Neuronal stem cell (in vitro differentiated cells): ENCODE measurements around the gene ATP9B.

Experiments used
- DNase-seq: peaks from one replicate; pipeline ENCODE4 v3.0.0-alpha.2; 2013; ENCODE audit warnings: low spot score
- H2AFZ ChIP-seq: one replicate; pipeline ENCODE4 v1.6.1; 2013; ENCODE audit warnings: mild to moderate bottlenecking, low read length, inconsistent platforms
- H2AK5ac ChIP-seq: 2 replicates; pipeline ENCODE4 v1.6.1; 2013; ENCODE audit warnings: low read depth, mild to moderate bottlenecking, inconsistent platforms, low read length, moderate library complexity, mixed read lengths
- H2BK120ac ChIP-seq: 2 replicates; pipeline ENCODE4 v1.6.1; 2013; ENCODE audit warnings: low read depth, mild to moderate bottlenecking, inconsistent platforms, low read length, moderate library complexity, mixed read lengths
- H2BK12ac ChIP-seq: one replicate; pipeline ENCODE4 v1.6.1; 2013; ENCODE audit warnings: low read length, inconsistent platforms
- H2BK15ac ChIP-seq: 2 replicates; pipeline ENCODE4 v1.6.1; 2013; ENCODE audit warnings: mild to moderate bottlenecking, low read length, inconsistent platforms, mixed read lengths
- H2BK5ac ChIP-seq: one replicate; pipeline ENCODE4 v1.6.1; 2013; ENCODE audit warnings: inconsistent platforms, mild to moderate bottlenecking, low read length, moderate library complexity
- H3K14ac ChIP-seq: one replicate; pipeline ENCODE4 v1.6.1; 2013; ENCODE audit warnings: low read length, inconsistent platforms
- H3K18ac ChIP-seq: 2 replicates; pipeline ENCODE4 v1.6.1; 2013; ENCODE audit warnings: low read length, inconsistent platforms
- H3K23ac ChIP-seq: 2 replicates; pipeline ENCODE4 v1.6.1; 2013; ENCODE audit warnings: low read depth, mild to moderate bottlenecking, mixed read lengths, low read length, inconsistent platforms; ENCODE audit not compliant: poor library complexity
- H3K27ac ChIP-seq: replicated peaks from 3 replicates; pipeline ENCODE4 v1.5.1; 2013; ENCODE audit warnings: low read length, inconsistent platforms
- H3K27me3 ChIP-seq, 3 experiments: 2 replicates each; pipeline ENCODE4 v1.6.1; 2013; ENCODE audit warnings: low read length in 3 of 3, mild to moderate bottlenecking in 2 of 3, inconsistent platforms in 1 of 3, low read depth in 1 of 3, mixed read lengths in 1 of 3, moderate library complexity in 1 of 3; ENCODE audit not compliant: control insufficient read depth in 3 of 3, insufficient read depth in 3 of 3
- H3K36me3 ChIP-seq, 2 donors: replicated peaks in 1 of 2; 2 replicates each; pipeline ENCODE4 v1.6.1; 2013; ENCODE audit warnings: low read length in 2 of 2; ENCODE audit not compliant: control insufficient read depth in 2 of 2, insufficient read depth in 2 of 2
- H3K4ac ChIP-seq: 2 replicates; pipeline ENCODE4 v1.6.1; 2013; ENCODE audit warnings: inconsistent platforms, mild to moderate bottlenecking, low read length, moderate library complexity
- H3K4me1 ChIP-seq, 2 donors: 1 replicate in 1 of 2; 2 replicates in 1 of 2; pipeline ENCODE4 v1.6.1; 2013; ENCODE audit warnings: low read length in 2 of 2, low read depth in 1 of 2; ENCODE audit not compliant: control insufficient read depth in 2 of 2, insufficient read depth in 1 of 2
- H3K4me2 ChIP-seq: one replicate; pipeline ENCODE4 v1.6.1; 2013; ENCODE audit warnings: mild to moderate bottlenecking, low read length, inconsistent platforms; ENCODE audit not compliant: insufficient read depth, poor library complexity, severe bottlenecking
- H3K4me3 ChIP-seq, 2 donors: 2 replicates each; pipeline ENCODE4 v1.5.1; 2013; ENCODE audit warnings: low read length in 2 of 2, mild to moderate bottlenecking in 2 of 2, inconsistent platforms in 1 of 2, moderate library complexity in 1 of 2
- H3K79me1 ChIP-seq: one replicate; pipeline ENCODE4 v1.6.1; 2013; ENCODE audit warnings: low read depth, mild to moderate bottlenecking, inconsistent platforms, low read length, moderate library complexity
- H3K9ac ChIP-seq: one replicate; pipeline ENCODE4 v1.6.1; 2013; ENCODE audit warnings: mild to moderate bottlenecking, low read depth, low read length, inconsistent platforms; ENCODE audit not compliant: poor library complexity
- H3K9me3 ChIP-seq, 2 donors: replicated peaks in 1 of 2; 2 replicates each; pipeline versions ENCODE3 to v1.6.1; 2013; ENCODE audit warnings: low read length in 2 of 2, mild to moderate bottlenecking in 2 of 2, inconsistent platforms in 1 of 2, low read depth in 1 of 2, mixed read lengths in 1 of 2, moderate library complexity in 1 of 2; ENCODE audit not compliant: control insufficient read depth in 2 of 2, insufficient read depth in 1 of 2
- H4K8ac ChIP-seq: one replicate; pipeline ENCODE4 v1.6.1; 2013; ENCODE audit warnings: low read depth, mild to moderate bottlenecking, inconsistent platforms, low read length, moderate library complexity
- H4K91ac ChIP-seq: one replicate; pipeline ENCODE4 v1.6.1; 2013; ENCODE audit warnings: low read length, low read depth, mild to moderate bottlenecking, inconsistent platforms; ENCODE audit not compliant: poor library complexity
- WGBS, 2 donors: extraction: QIAGEN DNeasy Blood & Tissue Kit; methylation state at CpG; one replicate each; pipeline ENCODE4 v1.1.7; 2013; ENCODE audit warnings: missing lambda C conversion rate in 2 of 2, mixed read lengths in 1 of 2; ENCODE audit not compliant: insufficient read length in 2 of 2, insufficient replicate concordance in 1 of 2; ENCODE audit errors: extremely low coverage in 2 of 2; 5-methylcytosine and 5-hydroxymethylcytosine counted together

The ATP9B gene

DNA sequence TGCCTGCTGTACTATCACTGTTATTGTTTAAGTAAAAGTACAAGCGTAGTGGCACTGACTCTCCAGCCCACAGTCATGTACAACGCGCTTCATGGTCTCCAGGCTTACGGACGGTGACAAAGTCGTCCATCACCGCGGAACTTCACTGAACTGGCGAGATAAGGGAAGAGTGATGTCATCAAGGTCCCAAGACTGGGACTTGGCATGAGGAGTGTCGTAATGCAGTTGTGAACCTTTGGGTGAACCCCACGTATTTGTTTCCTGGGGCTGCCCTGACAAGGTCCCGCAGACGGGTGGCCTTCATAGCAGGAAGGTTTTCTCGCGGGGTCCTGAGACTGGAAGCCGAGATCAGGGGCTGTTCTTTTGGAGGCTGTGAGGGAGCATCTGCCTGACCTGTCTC lies 343.8 kb downstream of the ATP9B start:
- no CpG with 5 or more reads among the region's 16 CpGs for WGBS, 2 donors
- H3K4ac ChIP-seq, result no peak overlapping the region
- no peak overlapping the region for H3K23ac ChIP-seq
- no peak overlapping the region for H2AFZ ChIP-seq
- no peak overlapping the region for H3K4me2 ChIP-seq
- H3K27ac ChIP-seq, result no peak overlapping the region
- no peaks in the 10 kb centered on the region for H3K36me3 ChIP-seq
- H2BK12ac ChIP-seq, result no peak overlapping the region
- H3K18ac ChIP-seq, result no peak overlapping the region
- no peak overlapping the region for H2BK120ac ChIP-seq
- DNase-seq, result no peak
- H2AK5ac ChIP-seq, result no peak overlapping the region
- H3K14ac ChIP-seq, result no peak overlapping the region
- no peak overlapping the region for H4K8ac ChIP-seq
- no peak overlapping the region for H2BK5ac ChIP-seq
- peaks cover 2% of the 10 kb centered on the region for H3K79me1 ChIP-seq
- H4K91ac ChIP-seq, result no peak overlapping the region
- H3K9me3 ChIP-seq, result peaks cover 0 to 3% of the 10 kb centered on the region in 2 donors
- H2BK15ac ChIP-seq, result no peak overlapping the region
- H3K4me1 ChIP-seq, result peaks cover 2 to 4% of the 10 kb centered on the region in 2 donors
- H3K27me3 ChIP-seq, result no peaks in the 10 kb centered on the region
- H3K4me3 ChIP-seq, result no peak overlapping the region
- no peak overlapping the region for H3K9ac ChIP-seq

DNA sequence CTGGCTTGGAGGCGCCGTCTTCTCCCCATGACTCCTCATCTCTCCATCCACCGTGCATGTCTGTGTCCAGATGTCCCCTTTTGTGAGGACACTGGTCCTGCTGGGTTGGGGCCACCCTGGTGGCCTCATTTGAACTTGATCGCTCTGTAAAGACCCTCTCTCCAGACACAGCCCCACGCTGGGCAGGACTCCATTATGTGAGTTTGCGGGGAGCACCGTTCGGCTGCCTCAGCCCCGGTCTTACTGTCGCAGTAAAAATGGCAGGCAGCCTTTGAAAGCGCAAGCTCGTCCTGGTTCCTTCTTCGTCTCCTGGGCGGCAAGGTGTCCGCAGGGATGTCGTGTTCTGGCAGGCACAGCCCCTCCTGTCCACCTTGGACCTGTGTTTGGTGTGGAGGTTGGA lies 344.2 kb downstream of the ATP9B start:
- Histone ChIP-seq H3K27me3 (no peaks in the 10 kb centered on the region), H3K9ac (no peak overlapping the region), H2AK5ac (no peak overlapping the region), H2BK15ac (no peak overlapping the region), H3K27ac (no peak overlapping the region), H2BK12ac (no peak overlapping the region), H3K79me1 (peaks cover 2% of the 10 kb centered on the region), H4K91ac (no peak overlapping the region), H3K36me3 (no peaks in the 10 kb centered on the region), H2BK5ac (no peak overlapping the region), H4K8ac (no peak overlapping the region), H3K4ac (no peak overlapping the region), H3K18ac (no peak overlapping the region), H3K4me3 (no peak overlapping the region), H3K4me1 (peaks cover 2 to 4% of the 10 kb centered on the region in 2 donors), H3K23ac (no peak overlapping the region), H3K14ac (no peak overlapping the region), H3K9me3 (peaks cover 0 to 3% of the 10 kb centered on the region in 2 donors), H3K4me2 (no peak overlapping the region), H2BK120ac (no peak overlapping the region), H2AFZ (no peak overlapping the region)
- WGBS, 2 donors, result no CpG with 5 or more reads among the region's 16 CpGs
- no peak for DNase-seq

- Histone ChIP-seq H3K9me3 (peaks cover 0 to 3% of the 10 kb centered on the region in 2 donors), H3K4me2 (no peak overlapping the region), H2BK120ac (no peak overlapping the region), H3K9ac (no peak overlapping the region), H3K14ac (no peak overlapping the region), H3K27ac (no peak overlapping the region), H3K23ac (no peak overlapping the region), H3K18ac (no peak overlapping the region), H2BK5ac (no peak overlapping the region), H2BK15ac (no peak overlapping the region), H4K8ac (no peak overlapping the region), H3K4me1 (peaks cover 2 to 4% of the 10 kb centered on the region in 2 donors), H2AFZ (no peak overlapping the region), H2AK5ac (no peak overlapping the region), H2BK12ac (no peak overlapping the region), H3K36me3 (no peaks in the 10 kb centered on the region), H3K4me3 (no peak overlapping the region), H3K27me3 (no peaks in the 10 kb centered on the region), H3K79me1 (peaks cover 2% of the 10 kb centered on the region), H3K4ac (no peak overlapping the region), H4K91ac (no peak overlapping the region)
- no peak for DNase-seq
- WGBS, 2 donors, result no CpG with 5 or more reads among the region's 9 CpGs
These were observed 344.7 kb downstream of the ATP9B start for GRCh38 chr18:79413901-79414300.

DNA sequence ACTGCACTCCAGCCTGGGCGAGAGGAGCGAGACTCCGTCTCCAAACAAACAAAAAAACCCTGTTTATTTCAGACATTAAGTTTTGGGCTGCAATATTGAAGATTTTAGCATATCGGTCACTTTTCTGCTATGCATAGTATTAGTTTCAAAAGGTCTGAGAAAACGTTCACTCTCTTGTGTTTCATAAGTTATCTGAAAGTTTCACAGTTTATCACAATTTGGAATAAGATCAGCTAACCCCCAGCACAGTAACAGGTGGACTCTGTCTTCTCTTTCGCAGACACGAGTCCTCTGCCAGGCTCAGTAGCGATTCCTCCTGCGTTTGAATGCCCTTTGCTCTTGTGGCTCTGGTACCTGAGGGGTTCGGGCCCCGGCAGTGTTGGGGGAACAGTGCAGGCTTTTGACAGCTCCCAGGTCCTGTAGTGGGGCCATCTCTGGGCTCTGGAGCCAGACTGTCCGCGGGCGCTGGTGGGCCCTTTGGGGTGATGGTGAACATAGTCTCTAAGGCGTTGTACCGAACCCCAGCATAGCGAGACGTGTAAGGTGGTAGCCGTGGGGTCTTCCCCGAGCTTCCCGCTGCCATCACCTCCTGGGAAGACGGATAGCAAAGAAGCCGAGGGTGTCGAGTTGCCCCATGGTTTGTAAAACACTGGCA lies 347.0 kb downstream of the ATP9B start:
- no peak overlapping the region for H3K27ac ChIP-seq
- H3K23ac ChIP-seq, result no peak overlapping the region
- H2BK5ac ChIP-seq, result no peak overlapping the region
- H3K9me3 ChIP-seq, result no peaks in the 10 kb centered on the region
- H4K8ac ChIP-seq, result no peak overlapping the region
- no peak for DNase-seq
- H3K4me3 ChIP-seq, result no peak overlapping the region
- no peaks in the 10 kb centered on the region for H3K36me3 ChIP-seq
- H2AK5ac ChIP-seq, result no peak overlapping the region
- H3K9ac ChIP-seq, result no peak overlapping the region
- H2AFZ ChIP-seq, result no peak overlapping the region
- no CpG with 5 or more reads among the region's 24 CpGs for WGBS, 2 donors
- no peak overlapping the region for H3K14ac ChIP-seq
- peaks cover 2 to 4% of the 10 kb centered on the region in 2 donors for H3K4me1 ChIP-seq
- H3K18ac ChIP-seq, result peak overlapping the region; percentile 5
- no peak overlapping the region for H2BK120ac ChIP-seq
- no peak overlapping the region for H3K4me2 ChIP-seq
- H2BK15ac ChIP-seq, result no peak overlapping the region
- no peaks in the 10 kb centered on the region for H3K27me3 ChIP-seq
- no peak overlapping the region for H2BK12ac ChIP-seq
- peaks cover 2% of the 10 kb centered on the region for H3K79me1 ChIP-seq
- no peak overlapping the region for H3K4ac ChIP-seq
- H4K91ac ChIP-seq, result no peak overlapping the region
